ENCODE data around the gene EDEM2. TPM values are rescaled to one million over a fixed set of nuclear protein-coding genes. Genes with fewer than 3 reads are reported as not detected.
"Not testable (repeated sequence)": the region's sequence is repeated elsewhere in the genome, so short reads cannot be mapped to it uniquely, and the experiment has no call there.

EDEM2 gene
- total RNA-seq, 1 experiment from 2014 or later: 43.7 TPM

DNA sequence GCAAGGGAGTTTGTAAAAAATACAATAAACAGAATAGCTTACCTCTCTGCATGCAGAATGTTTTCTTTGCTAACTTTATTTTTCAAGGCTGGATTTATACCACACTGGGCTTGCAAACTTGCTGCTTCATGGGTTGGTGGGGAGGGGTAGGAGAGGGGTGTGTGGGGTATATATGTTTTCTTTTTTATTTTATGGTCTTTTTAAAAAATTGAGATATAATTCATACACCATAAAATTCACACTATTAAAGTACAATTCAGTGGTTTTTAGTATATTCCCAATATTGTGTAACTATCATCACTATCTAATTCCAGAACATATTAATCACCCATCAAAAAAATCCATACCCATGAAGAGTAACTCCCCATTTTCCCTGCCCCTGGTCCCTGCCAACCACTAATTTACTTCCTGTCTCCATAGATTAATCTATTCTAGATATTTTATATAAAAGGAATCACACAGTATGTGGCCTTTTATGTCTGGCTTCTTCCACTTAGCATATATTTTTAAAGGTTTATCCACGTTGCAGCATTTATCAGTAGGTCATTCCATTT lies 40.2 kb downstream of the EDEM2 start:
- in situ Hi-C loops (cut with HindIII; ENCODE audit: low pct_unique_long_range_greater_than_20kb, low sequenced_read_pairs): no loop called here
- no peak for DNase-seq (ENCODE audit: low read depth)

DNA sequence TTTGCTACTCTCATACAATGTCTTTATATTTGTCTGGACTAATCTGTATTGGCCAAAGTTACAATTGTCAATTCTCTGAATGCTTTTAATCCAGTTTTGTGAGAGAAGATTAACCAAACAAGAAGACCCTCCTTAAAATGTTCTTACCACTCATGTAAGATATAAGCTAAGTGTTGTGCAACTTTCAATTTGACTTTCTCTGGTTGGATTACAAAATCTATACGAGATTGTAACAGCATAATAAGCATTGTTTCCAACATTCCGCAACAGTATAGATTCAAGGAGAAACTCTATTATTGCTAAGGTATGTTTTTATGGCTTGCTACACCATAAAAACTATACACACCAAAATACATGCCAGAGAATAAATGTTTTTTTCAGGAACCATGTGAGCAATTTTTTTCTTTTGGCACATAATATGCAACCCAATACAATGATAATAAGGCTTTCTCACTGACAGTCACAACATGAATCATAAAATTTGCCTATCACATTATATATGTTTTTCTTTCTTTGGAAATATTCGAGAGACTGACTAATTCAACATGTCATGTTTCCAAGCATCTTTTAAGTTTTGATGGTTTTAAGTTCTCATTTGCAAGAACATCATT lies 42.3 kb downstream of the EDEM2 start:
- in situ Hi-C loops (cut with HindIII; ENCODE audit: low pct_unique_long_range_greater_than_20kb, low sequenced_read_pairs): no loop called here
- no peak for DNase-seq (ENCODE audit: low read depth)

DNA sequence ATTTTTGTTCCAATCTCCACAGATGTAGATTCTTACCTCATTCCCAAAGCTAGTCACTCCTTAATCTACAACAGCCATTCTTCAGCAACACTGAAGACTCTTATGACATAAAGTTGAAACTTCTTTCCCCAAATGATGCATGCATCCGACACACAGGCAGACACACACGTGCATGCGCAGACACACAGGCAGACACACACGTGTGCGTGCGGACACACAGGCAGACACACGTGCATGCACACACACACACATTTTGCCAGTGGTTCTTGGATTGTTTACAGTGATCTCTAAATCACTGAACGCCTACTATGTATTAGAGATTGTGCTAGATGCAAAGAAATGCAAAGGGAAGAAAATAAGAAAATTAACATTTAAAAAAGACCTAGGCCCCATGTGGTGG lies 45.5 kb downstream of the EDEM2 start:
- DNase-seq (ENCODE audit: low read depth): no peak
- in situ Hi-C loops (cut with HindIII; ENCODE audit: low pct_unique_long_range_greater_than_20kb, low sequenced_read_pairs): no loop called here

DNA sequence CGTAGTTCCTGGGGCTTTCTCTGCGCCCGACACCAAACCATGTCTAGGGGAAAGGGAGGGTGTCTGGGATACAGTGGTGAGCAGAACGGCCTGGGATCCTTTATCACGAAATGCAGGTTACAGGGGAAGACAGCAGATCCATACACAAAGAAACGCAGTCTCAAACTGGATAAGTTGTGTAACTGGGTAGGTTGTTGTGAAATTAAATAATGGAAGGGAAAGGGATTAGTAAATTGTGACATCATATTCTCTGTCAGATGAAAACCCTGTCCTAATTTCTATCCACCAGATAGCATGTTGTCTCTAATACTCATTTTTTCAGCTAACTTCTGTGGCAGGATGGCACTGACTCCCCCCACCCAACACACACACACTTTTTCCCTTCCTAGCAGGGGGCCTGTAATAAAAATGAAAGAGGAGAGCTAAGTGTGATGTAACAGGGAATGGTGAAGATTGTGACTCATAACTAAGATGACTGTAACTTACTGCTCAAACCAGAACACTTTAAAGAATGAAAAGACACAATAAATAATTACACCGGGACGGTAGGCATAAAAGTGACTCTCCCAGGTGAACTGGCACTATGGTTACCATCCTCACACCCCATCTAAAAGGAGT lies 53.8 kb downstream of the EDEM2 start:
- DNase-seq (ENCODE audit: low read depth): peak; percentile 64
- in situ Hi-C loops (cut with HindIII; ENCODE audit: low pct_unique_long_range_greater_than_20kb, low sequenced_read_pairs): no loop called here

DNA sequence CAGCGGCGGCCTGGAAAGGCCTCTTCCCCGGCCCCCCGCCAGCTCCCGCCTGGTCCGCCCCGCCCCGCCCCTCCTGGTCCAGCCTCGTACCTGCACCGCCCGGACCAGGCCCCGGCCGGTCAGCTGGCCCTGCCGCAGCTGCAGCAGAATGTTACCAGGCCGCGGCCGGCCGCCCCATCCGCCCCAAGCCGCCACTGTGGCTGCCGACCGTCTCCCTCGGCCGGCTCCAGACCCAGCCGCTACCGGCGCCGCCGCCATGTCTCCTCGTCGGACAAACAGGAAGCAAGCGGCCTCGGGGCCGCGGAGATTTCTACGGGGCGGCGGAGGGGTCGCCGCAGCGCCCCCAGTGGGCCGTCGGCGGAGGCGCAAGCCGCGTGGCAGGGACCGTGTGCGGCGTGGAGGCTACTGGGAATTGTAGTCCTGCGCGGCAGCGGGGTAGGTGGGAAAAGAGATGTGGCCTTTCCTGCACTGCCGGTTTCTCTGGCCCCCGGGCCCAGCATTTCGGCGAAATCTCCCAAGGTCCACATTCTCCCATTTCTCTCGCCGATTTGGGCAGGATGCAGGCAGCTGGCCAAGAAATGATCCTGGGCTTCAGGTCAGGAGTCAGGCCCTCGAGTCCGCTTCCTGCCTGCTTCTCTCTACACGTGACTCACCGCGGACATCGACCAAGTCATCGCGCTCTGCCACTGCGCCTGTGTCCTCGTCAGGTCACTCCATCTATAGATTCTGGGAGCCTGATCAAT lies 54.4 kb downstream of the EDEM2 start, which contains the start of gene TRPC4AP:
Gene TRPC4AP (minus strand): TSS at position 284 of the 743 bp plus-strand sequence. CDS start 26 bp downstream, at position 258.
- in situ Hi-C loops (cut with HindIII; ENCODE audit: low pct_unique_long_range_greater_than_20kb, low sequenced_read_pairs): no loop called here
- peak; percentile 97 for DNase-seq (ENCODE audit: low read depth)

DNA sequence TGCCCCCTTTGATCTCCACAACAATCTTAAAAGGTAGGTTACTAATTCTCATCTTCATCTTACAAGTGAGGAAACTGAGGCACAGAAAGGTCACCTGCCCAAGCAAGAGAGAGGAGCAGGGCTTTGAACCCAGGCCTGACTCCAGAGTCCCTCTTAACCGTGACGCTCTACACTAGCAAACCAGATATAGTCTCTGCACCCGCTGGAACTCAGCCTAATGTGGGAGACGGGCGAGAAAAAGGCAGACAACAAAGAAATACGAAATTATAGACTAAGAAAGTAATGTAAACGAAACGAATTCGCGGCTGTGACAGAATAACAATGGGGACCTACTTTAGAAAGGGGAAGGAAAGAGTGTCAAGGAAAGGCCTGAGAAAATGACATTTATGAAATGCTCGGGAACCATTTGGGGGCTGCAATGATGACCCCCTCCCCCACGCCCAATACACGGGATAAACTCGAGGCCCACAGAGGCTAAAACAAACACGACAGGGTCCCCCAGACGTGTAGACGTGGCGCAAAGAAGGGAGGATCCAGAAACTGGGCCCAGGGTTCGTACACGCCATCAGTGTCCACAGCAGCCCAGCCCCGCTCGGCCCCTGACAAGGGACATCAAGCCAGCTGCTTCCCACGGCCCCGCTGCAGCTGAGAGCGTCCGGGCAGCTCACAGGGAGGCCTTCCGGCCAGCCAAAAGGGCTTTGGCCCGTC lies 55.2 kb downstream of the EDEM2 start:
- in situ Hi-C loops (cut with HindIII; ENCODE audit: low pct_unique_long_range_greater_than_20kb, low sequenced_read_pairs): no loop called here
- no peak for DNase-seq (ENCODE audit: low read depth)

DNA sequence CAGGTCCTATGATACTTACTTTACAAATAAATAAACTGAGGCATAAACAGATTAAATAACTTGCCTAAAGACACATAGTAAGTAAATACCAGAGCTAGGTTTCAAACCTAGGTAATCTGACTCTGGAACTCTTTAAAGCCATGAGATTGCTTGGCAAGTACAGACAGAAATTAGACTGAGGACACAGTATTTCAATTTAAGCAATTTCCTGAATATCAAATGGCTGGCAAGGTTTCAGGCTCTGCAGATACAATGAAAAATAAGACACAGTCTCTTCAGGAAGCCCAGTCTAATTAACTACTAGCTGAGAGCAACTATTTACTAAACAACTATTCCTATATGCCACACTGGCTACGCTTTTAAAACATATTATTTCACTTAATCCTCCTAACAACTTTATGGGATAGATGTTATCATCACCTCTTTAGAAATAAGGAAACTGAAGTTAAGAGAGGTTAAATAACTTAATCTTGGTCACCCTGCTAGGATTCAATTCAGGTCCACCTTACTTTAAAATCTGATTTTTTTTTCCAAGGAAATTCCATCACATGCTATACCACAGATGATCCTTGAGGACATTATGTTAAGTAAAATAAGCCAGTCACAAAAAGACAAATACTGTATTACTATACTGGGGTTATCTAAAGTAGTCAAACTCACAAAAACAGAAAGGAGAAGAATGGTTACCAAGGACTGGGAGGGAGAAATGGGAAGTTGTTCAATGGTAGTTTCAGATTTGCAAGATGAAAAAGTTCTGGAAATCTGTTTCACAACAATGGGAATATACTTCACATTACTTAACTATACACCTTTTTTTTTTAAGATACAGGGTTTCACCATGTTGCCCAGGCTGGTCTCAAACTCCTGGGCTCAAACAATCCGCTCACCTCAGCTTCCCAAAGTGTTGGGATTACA lies 58.6 kb downstream of the EDEM2 start:
- in situ Hi-C loops (cut with HindIII; ENCODE audit: low pct_unique_long_range_greater_than_20kb, low sequenced_read_pairs): no loop called here
- no peak for DNase-seq (ENCODE audit: low read depth)

DNA sequence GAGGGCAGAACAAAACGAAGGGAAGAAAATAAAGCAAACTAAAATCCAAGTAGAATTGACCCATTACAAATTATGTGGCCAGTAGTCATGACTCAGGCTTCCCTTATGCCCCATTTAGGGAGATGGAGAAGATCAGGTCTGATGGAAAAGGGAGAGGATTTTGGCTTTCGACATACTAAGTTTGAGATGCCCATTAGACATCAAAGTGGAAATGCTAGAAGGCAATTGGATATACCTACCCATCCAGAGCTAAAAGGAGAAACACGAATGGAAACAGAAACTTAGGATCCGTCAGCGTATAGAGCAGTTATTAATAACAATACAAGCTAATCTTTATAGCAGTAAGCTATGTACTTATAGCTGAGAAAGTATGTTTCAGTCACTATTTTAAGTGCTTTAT lies 59.3 kb downstream of the EDEM2 start:
- in situ Hi-C loops (cut with HindIII; ENCODE audit: low pct_unique_long_range_greater_than_20kb, low sequenced_read_pairs): no loop called here
- no peak for DNase-seq (ENCODE audit: low read depth)

DNA sequence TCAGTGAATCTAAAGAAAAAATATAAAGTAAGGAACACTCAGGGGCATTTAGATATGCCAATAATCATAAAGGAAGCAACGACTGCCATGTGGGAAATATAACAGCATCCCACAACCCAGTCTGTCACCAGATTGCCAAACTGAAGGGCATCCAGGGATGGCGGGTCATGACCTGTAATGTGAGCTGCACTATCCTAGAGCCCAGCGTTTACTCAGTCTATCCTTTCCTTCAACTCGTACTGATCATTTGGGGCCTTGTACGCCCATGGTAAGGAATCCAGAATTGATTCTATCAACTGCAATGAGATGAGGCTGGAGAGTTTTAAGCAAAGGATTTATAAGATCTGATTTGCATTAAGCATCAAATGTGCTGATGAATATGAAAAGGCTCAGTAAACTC lies 59.8 kb downstream of the EDEM2 start:
- in situ Hi-C loops (cut with HindIII; ENCODE audit: low pct_unique_long_range_greater_than_20kb, low sequenced_read_pairs): no loop called here

DNA sequence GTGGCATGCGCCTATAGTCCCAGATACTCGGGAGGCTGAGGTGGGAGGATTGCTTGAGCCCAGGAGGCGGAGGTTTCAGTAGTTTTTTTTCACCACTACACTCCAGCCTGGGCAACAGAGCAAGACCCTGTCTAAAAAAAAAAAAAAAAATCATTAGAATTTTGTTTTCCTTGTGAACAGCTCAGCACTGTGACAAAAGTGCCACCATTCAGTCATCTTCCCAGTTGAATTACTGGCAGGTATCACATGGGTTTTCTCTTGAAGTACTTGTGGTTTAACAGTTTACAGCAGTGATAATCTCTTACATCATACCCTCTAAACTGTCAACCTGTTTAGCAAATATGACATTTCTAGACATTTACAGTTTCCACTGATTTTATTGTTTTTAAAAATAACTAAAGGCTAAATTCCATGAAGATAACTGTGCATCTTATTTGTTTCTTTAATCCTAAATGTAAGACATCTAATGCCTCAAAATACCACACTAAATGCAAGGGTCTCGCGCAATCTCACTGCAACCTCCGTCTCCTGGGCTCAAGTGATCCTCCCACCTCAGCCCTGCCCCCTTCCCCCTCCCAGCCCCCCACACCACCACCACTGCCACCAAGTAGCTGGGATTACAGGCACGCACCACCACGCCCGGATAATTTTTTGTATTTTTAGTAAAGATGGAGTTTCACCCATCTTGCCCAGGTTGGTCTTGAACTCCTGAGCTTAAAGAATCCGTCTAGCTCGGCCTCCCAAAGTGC lies 61.5 kb downstream of the EDEM2 start:
- in situ Hi-C loops (cut with HindIII; ENCODE audit: low pct_unique_long_range_greater_than_20kb, low sequenced_read_pairs): no loop called here
- no peak for DNase-seq (ENCODE audit: low read depth)

More for the DNA sequence above, 59.8 kb downstream of the EDEM2 start:
- DNase-seq (ENCODE audit: low read depth): no peak

DNA sequence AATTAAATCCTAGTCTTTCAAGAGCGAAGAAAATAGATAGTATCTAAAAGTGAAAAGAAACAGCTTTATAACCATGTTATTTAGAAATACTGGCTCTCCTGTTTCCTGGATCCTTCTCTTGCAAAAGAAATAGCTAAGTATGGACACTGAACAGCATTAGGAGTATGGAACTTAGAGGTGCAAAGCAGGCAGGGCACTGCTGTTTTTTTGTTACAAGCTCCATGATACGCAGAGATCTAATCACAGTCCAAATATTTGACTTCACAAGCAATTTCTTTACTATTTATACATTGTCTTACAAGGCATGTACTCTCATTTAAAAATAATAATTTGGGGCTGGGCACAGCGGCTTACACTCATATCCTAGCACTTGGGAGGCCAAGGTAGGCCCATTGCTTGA lies 62.1 kb downstream of the EDEM2 start:
- in situ Hi-C loops (cut with HindIII; ENCODE audit: low pct_unique_long_range_greater_than_20kb, low sequenced_read_pairs): no loop called here
- DNase-seq (ENCODE audit: low read depth): no peak

DNA sequence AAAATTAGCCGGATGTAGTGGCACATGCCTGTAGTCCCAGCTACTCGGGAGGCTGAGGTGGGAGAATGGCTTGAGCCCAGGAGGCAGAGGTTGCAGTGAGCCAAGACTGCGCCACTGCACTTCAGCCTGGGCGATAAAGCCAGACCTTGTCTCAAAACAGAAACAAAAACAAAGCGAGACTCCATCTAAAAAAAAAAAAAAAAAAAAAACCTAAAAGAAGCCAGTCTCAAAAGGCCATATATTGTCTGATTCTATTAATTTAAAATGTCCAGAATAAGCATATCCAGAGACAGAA lies 66.8 kb downstream of the EDEM2 start:
- in situ Hi-C loops (cut with HindIII; ENCODE audit: low pct_unique_long_range_greater_than_20kb, low sequenced_read_pairs); DNase-seq (ENCODE audit: low read depth): not testable (repeated sequence)

DNA sequence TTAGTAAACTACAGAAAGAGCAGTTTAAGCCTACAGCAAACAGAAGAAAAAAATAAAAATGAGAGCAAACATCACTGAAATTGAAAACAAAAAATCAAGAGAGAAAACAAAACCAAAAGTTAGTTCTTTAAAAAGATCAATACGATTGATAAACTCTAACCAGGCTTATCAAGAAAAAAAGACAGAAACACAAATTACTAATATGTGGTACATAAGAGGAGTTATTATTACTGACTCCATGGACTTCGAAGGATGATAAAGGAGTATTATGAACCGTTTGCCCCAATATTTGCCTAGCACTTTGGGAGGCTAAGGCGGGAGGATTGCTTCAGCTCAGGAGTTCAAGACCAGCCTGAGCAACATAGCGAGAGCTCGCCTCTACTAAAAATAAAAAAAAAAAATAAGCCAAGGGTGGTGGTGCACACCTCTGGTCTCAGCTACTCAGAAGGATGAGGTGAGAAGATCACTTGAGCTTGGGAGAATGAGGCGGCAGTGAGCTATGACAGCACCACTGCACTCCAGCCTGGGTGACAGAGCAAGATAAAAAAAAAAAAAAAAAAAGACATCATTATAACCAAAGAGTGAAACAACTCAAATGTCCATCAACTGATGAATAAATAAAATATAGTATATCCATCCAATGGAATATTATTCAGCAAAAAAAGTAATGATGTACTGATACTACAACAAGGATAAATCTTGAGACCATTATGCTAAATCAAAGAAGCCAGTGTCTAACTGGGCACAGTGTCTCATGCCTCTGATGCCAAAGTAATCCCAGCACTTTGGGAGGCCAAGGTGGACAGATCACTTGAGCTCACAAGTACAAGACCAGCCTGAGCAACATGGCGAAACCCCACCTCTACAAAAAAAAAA lies 67.4 kb downstream of the EDEM2 start:
- in situ Hi-C loops (cut with HindIII; ENCODE audit: low pct_unique_long_range_greater_than_20kb, low sequenced_read_pairs): no loop called here
- no peak for DNase-seq (ENCODE audit: low read depth)

DNA sequence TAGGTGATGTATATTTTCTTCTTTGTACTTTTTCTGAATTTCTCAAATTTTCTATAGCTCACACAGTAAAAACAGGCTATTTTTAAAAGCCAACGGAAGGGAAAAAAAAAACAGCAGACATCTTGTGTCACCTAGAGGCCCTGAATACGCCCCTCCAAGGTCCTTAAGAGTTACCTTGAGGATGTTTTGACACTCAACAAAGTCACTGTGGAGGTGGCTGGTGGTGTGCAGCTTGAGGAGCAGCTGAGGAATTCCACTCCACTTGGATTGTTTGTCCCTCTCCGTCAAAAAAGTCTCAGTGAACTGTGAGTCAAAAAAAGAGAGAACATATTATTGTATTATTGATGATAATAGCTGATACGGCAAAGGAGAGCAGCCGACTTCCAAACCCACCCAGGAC lies 69.3 kb downstream of the EDEM2 start:
- in situ Hi-C loops (cut with HindIII; ENCODE audit: low pct_unique_long_range_greater_than_20kb, low sequenced_read_pairs): no loop called here
- DNase-seq (ENCODE audit: low read depth): no peak

DNA sequence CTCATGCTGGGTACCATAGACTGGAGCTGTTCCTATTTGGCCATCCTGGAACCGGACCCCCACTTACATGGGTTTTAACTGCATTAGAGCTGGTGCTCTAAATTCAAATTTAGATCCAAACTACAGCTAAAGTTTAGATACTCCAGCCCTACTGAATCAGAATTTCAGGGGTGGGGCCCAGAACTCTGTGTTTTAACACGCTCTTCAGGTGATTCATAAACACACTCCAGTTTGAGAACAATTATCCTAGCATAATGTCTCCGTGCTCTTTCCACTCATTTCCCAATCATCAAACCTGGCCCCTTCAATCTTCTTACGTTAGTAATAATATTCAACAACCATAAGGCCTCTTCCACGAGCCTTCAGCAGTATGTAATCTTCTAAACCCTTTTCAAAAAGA lies 69.8 kb downstream of the EDEM2 start:
- DNase-seq (ENCODE audit: low read depth): no peak
- in situ Hi-C loops (cut with HindIII; ENCODE audit: low pct_unique_long_range_greater_than_20kb, low sequenced_read_pairs): no loop called here

DNA sequence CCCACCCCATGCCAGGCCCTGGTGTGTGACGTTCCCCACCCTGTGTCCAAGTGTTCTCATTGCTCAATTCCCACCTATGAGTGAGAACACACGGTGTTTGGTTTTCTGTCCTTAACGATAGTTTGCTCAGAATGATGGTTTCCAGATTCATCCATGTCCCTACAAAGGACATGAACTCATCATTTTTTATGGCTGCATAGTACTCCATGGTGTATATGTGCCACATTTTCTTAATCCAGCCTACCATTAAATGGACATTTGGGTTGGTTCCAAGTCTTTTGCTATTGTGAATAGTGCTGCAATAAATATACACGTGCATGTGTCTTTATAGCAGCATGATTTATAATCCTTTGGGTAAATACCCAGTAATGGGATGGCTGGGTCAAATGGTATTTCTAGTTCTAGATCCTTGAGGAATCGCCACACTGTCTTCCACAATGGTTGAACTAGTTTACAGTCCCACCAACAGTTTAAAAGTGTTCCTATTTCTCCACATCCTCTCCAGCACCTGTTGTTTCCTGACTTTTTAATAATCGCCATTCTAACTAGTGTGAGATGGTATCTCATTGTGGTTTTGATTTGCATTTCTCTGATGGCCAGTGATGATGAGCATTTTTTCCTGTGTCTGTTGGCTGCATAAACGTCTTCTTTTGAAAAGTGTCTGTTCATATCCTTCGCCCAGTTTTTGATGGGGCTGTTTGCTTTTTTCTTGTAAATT lies 75.5 kb downstream of the EDEM2 start:
- DNase-seq (ENCODE audit: low read depth); in situ Hi-C loops (cut with HindIII; ENCODE audit: low pct_unique_long_range_greater_than_20kb, low sequenced_read_pairs): not testable (repeated sequence)
